Stimulated activated CD4-positive, alpha-beta T cell treated with anti-CD3 and anti-CD28 coated beads, Interleukin-4, amount 100 ng/mL, for 1 hour (primary cell): Measurements from ENCODE around the gene UBQLN4.

Experiments used
- DNase-seq: peaks from one replicate; pipeline ENCODE4 v3.0.0-alpha.2; 2020

UBQLN4 gene

GRCh38 chr1:156053768-156054499 is at the start of gene UBQLN4:
UBQLN4 (minus strand) TSS chr1:156053798; CDS start chr1:156053701, 97 bp downstream.
- DNase-seq: peak; percentile 82

GRCh38 chr1:156102633-156103511 is 49.3 kb upstream of the UBQLN4 start:
- DNase-seq: no peak

- DNase-seq: no peak
Observed at GRCh38 chr1:156101880-156102279, 48.3 kb upstream of the UBQLN4 start.

GRCh38 chr1:156100205-156100995 is 46.8 kb upstream of the UBQLN4 start:
- no peak for DNase-seq

GRCh38 chr1:156099282-156099681 is 45.7 kb upstream of the UBQLN4 start:
- DNase-seq: no peak

GRCh38 chr1:156098784-156099183 is 45.2 kb upstream of the UBQLN4 start:
- no peak for DNase-seq

GRCh38 chr1:156097499-156098178 is 44.0 kb upstream of the UBQLN4 start:
- DNase-seq: peak; percentile 54

- peak; percentile 86 for DNase-seq
Observed at GRCh38 chr1:156096640-156097391, 43.2 kb upstream of the UBQLN4 start.

GRCh38 chr1:156095906-156096508 is 42.4 kb upstream of the UBQLN4 start:
- no peak for DNase-seq

- no peak for DNase-seq
Observed at GRCh38 chr1:156091610-156092009, 38.0 kb upstream of the UBQLN4 start.

GRCh38 chr1:156090840-156091188 is 37.2 kb upstream of the UBQLN4 start:
- DNase-seq: peak; percentile 91

GRCh38 chr1:156090138-156090839 is 36.7 kb upstream of the UBQLN4 start:
- DNase-seq: no peak

GRCh38 chr1:156089704-156090103 is 36.1 kb upstream of the UBQLN4 start:
- DNase-seq: no peak

- DNase-seq: no peak
Observed at GRCh38 chr1:156086256-156086662, 32.7 kb upstream of the UBQLN4 start.

- DNase-seq: no peak
Observed at GRCh38 chr1:156083800-156084790, 30.5 kb upstream of the UBQLN4 start.

GRCh38 chr1:156082309-156083091 is 28.9 kb upstream of the UBQLN4 start, which contains the start of gene MEX3A:
MEX3A (minus strand) TSS chr1:156082465; CDS start chr1:156081998, 467 bp downstream.
- DNase-seq: peak; percentile 66

- DNase-seq: no peak
Observed at GRCh38 chr1:156081917-156082308, 28.3 kb upstream of the UBQLN4 start.

GRCh38 chr1:156081180-156081916 is 27.8 kb upstream of the UBQLN4 start:
- DNase-seq: no peak
